PFSK-1 (cell line): ENCODE measurements around the gene PHKA2.

Experiments used
- FOXP2 ChIP-seq: optimal IDR thresholded peaks from 2 replicates; pipeline ENCODE3; 2011; ENCODE audit warnings: borderline replicate concordance, control low read depth, inconsistent platforms; ENCODE audit not compliant: insufficient read depth; ENCODE audit errors: extremely low read length, extremely low read depth
- POLR2AphosphoS5 ChIP-seq: IDR thresholded peaks from 2 replicates; pipeline ENCODE4 v1.6.1; 2012; ENCODE audit warnings: low read depth, mild to moderate bottlenecking, control low read depth, low read length, moderate library complexity
- SIN3A ChIP-seq: IDR thresholded peaks from 2 replicates; pipeline ENCODE4 v1.6.1; 2012; ENCODE audit warnings: mild to moderate bottlenecking, low read length, moderate library complexity, borderline replicate concordance; ENCODE audit not compliant: insufficient read depth
- TAF1 ChIP-seq: IDR thresholded peaks from 2 replicates; pipeline ENCODE4 v1.6.1; 2012; ENCODE audit warnings: low read length, control low read depth, borderline replicate concordance; ENCODE audit not compliant: insufficient read depth
- TF ChIP-seq, protein P1 (sequence below), 2 experiments: IDR thresholded peaks; 2 replicates each; pipeline versions ENCODE4 v1.6.1 to v1.8.0; 2011 to 2012; ENCODE audit warnings: low read depth in 2 of 2, low read length in 2 of 2, control low read depth in 1 of 2, inconsistent platforms in 1 of 2, mild to moderate bottlenecking in 1 of 2, moderate library complexity in 1 of 2; ENCODE audit not compliant: insufficient read depth in 1 of 2

PHKA2 gene

DNA sequence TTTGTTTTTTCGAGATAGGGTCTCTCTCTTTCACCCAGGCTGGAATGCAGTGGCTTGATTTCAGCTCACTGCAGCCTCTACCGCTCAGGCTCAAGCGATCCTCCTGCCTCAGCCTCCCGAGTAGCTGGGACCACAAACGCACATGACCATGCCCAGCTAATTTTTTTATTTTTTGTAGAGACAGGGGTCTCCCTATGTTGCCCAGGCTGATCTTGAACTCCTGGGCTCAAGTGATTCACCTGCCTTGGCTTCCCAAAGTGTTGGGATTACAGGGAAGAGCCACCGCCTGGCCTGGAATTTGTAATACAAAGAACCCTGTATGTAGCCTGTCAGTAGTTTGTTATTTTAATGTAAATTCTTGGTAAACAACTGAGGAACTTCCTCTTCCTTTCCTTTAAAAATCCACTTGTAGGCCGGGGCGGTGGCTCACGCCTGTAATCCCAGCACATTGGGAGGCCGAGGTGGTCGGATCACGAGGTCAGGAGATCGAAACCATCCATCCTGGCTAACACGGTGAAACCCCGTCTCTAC is 119.5 kb downstream of the PHKA2 start:
- no peak for TF ChIP-seq TAF1
- TF ChIP-seq, protein P1, sequence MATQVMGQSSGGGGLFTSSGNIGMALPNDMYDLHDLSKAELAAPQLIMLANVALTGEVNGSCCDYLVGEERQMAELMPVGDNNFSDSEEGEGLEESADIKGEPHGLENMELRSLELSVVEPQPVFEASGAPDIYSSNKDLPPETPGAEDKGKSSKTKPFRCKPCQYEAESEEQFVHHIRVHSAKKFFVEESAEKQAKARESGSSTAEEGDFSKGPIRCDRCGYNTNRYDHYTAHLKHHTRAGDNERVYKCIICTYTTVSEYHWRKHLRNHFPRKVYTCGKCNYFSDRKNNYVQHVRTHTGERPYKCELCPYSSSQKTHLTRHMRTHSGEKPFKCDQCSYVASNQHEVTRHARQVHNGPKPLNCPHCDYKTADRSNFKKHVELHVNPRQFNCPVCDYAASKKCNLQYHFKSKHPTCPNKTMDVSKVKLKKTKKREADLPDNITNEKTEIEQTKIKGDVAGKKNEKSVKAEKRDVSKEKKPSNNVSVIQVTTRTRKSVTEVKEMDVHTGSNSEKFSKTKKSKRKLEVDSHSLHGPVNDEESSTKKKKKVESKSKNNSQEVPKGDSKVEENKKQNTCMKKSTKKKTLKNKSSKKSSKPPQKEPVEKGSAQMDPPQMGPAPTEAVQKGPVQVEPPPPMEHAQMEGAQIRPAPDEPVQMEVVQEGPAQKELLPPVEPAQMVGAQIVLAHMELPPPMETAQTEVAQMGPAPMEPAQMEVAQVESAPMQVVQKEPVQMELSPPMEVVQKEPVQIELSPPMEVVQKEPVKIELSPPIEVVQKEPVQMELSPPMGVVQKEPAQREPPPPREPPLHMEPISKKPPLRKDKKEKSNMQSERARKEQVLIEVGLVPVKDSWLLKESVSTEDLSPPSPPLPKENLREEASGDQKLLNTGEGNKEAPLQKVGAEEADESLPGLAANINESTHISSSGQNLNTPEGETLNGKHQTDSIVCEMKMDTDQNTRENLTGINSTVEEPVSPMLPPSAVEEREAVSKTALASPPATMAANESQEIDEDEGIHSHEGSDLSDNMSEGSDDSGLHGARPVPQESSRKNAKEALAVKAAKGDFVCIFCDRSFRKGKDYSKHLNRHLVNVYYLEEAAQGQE (IDR thresholded peaks at IDR 0.05; ENCODE audit: insufficient read depth in 1 of 2, low read depth in 2 of 2, low read length in 2 of 2), result no peak
- no peak for TF ChIP-seq SIN3A
- TF ChIP-seq FOXP2, result no peak
- TF ChIP-seq POLR2AphosphoS5, result no peak

- TF ChIP-seq SIN3A (no peak), FOXP2 (no peak), TAF1 (no peak), POLR2AphosphoS5 (no peak)
- TF ChIP-seq, protein P1 (IDR thresholded peaks at IDR 0.05; ENCODE audit: insufficient read depth in 1 of 2, low read depth in 2 of 2, low read length in 2 of 2), result no peak
Measured at GRCh38 chrX:18861511-18861910, 122.4 kb downstream of the PHKA2 start.

GRCh38 chrX:18856645-18856997 is 127.3 kb downstream of the PHKA2 start:
- TF ChIP-seq FOXP2 (no peak), POLR2AphosphoS5 (no peak), TAF1 (no peak), SIN3A (no peak)
- TF ChIP-seq, protein P1 (IDR thresholded peaks at IDR 0.05; ENCODE audit: insufficient read depth in 1 of 2, low read depth in 2 of 2, low read length in 2 of 2), result no peak

- no peak for TF ChIP-seq TAF1
- TF ChIP-seq FOXP2, result no peak
- no peak for TF ChIP-seq POLR2AphosphoS5
- no peak for TF ChIP-seq SIN3A
- TF ChIP-seq, protein P1 (IDR thresholded peaks at IDR 0.05; ENCODE audit: insufficient read depth in 1 of 2, low read depth in 2 of 2, low read length in 2 of 2), result no peak
Measured at GRCh38 chrX:18855919-18856644, 127.8 kb downstream of the PHKA2 start.
